KOPT-K1 (cell line): Measurements from ENCODE around the gene SMG1.
A peak's percentile ranks its signal among the peaks of the same experiment; 100 is the strongest.
"Not testable (repeated sequence)": the region's sequence is repeated elsewhere in the genome, so short reads cannot be mapped to it uniquely, and the experiment has no call there.

Source experiments
- H3K27ac ChIP-seq: fragments of 200-600 bp; sonication (generic); 2 replicates; pipeline ENCODE4 v1.5.1; 2016; ENCODE audit warnings: antibody characterized with exemption, mild to moderate bottlenecking, low read depth, low read length; ENCODE audit not compliant: poor library complexity, severe bottlenecking
- H3K36me3 ChIP-seq: fragments of 200-600 bp; sonication (generic); 2 replicates; pipeline ENCODE4 v1.5.1; 2017; ENCODE audit warnings: antibody characterized with exemption, mild to moderate bottlenecking, low read length, moderate library complexity; ENCODE audit not compliant: insufficient read depth
- H3K9me3 ChIP-seq: fragments of 200-600 bp; sonication (generic); 2 replicates; pipeline ENCODE4 v1.5.1; 2017; ENCODE audit warnings: antibody characterized with exemption, low read length, mild to moderate bottlenecking; ENCODE audit not compliant: insufficient read depth, poor library complexity, severe bottlenecking

The SMG1 gene

GRCh38 chr16:18908716-18909115 lies 17.5 kb downstream of the SMG1 start:
- H3K36me3 ChIP-seq, H3K27ac ChIP-seq, H3K9me3 ChIP-seq: not testable (repeated sequence)

- not testable (repeated sequence) for H3K27ac ChIP-seq, H3K36me3 ChIP-seq, H3K9me3 ChIP-seq
Observed at GRCh38 chr16:18902778-18903177, 23.4 kb downstream of the SMG1 start.

DNA sequence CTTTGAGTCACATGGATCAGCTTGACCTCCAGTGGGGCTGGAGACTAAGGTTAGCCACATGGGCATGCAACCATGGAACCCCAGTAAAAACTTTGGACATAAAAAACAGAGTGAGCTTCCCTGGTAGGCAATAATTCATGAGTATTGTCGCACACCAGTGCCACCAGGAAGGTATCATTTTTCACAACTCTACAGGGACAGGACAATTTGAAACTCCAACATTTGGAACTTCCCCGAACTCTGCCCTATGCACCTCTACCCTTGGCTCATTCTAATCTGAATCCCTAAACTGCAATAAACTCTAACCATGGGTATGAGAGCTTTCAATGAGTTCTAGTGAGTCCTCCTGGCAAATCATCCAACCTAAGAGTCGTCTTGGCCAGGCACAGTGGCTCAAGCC lies 24.2 kb downstream of the SMG1 start:
- not testable (repeated sequence) for H3K27ac ChIP-seq, H3K9me3 ChIP-seq, H3K36me3 ChIP-seq

- H3K9me3 ChIP-seq, H3K27ac ChIP-seq, H3K36me3 ChIP-seq: not testable (repeated sequence)
Observed at GRCh38 chr16:18901194-18901593, 25.0 kb downstream of the SMG1 start.

- not testable (repeated sequence) for H3K9me3 ChIP-seq, H3K27ac ChIP-seq
- peaks cover 55% of the 10 kb centered on the region for H3K36me3 ChIP-seq
Observed at GRCh38 chr16:18884456-18884855, 41.8 kb downstream of the SMG1 start.

- peaks cover 73% of the 10 kb centered on the region for H3K36me3 ChIP-seq
Observed at GRCh38 chr16:18877734-18878133, 48.5 kb downstream of the SMG1 start.

GRCh38 chr16:18877259-18877658 lies 48.9 kb downstream of the SMG1 start:
- peaks cover 74% of the 10 kb centered on the region for H3K36me3 ChIP-seq
- not testable (repeated sequence) for H3K9me3 ChIP-seq, H3K27ac ChIP-seq

More at GRCh38 chr16:18877734-18878133, 48.5 kb downstream of the SMG1 start:
- H3K27ac ChIP-seq, H3K9me3 ChIP-seq: not testable (repeated sequence)

DNA sequence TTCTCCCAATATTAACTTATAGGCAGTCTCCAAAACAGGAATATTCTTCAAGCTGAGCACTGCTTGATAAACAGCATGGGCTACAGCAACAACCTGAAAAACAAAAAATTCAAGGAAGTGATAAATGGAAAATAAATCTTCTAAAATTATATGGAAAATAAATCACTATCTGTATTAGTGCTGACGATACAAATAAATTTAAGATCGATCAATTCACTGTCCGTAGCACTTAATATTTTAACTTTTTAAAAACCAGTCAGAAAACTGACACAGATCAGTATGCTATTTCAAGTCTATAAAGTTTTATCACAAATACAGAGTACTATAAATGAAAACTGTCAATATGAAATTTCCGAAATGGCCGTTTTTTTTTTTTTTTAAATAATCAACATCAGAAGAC lies 49.9 kb downstream of the SMG1 start:
- H3K36me3 ChIP-seq: peaks cover 72% of the 10 kb centered on the region
- H3K27ac ChIP-seq, H3K9me3 ChIP-seq: not testable (repeated sequence)

DNA sequence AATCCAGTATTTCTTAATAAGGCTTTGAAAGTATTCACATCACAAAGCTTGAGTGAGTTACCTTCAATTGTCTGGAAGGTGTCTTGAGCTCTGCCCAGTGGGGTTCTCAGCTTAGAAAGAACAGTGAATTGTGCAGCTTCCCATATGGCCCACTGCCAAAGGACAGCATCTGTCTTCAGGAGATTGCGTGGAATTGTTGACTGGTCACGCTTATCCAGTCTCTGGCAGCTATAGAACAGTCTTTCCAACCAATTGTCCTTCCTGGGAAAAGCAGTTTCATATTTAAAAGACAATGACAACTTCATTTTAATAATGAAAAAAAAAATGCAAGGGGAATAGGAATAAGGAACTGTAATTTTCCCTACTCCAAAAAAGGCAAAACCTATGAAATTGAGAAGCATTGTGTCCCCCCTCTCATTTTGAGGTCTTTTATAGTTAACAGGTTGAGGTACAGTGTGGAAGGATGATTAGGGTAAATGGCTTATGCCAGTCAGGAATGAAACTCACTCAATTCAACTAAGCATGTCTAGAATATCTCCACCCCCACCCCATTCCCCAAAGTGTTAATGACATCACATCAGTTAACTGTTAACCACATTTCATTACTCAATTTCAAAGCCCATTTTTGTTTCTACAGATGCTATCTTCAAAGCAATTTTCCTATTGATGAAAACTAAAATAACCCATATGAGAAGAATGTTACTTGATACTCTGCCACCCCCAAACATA lies 57.0 kb downstream of the SMG1 start:
- Histone ChIP-seq H3K36me3 (peaks cover 81% of the 10 kb centered on the region), H3K27ac (peak overlapping the region; percentile 0)
- not testable (repeated sequence) for H3K9me3 ChIP-seq

GRCh38 chr16:18866277-18866823 lies 59.9 kb downstream of the SMG1 start:
- not testable (repeated sequence) for H3K9me3 ChIP-seq, H3K27ac ChIP-seq
- peaks cover 80% of the 10 kb centered on the region for H3K36me3 ChIP-seq

DNA sequence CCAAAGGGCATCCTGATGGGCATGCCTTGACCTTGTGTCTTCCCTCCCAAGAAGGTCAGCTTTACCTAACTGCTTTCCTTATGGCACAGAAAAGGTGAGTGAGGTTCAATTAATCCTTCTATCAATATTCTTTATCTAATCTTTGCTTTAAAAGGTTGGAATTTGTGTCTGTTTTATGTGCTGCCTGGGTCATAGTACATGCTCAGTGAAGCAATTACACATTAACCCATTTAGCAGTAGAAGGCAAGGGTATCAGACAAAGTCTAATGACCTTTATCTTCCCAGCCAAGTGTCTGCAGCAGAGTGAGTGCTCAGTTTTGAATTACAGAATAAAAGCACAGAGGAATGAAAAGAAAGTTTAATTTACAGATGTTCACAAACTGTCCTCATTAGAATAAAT lies 63.3 kb downstream of the SMG1 start:
- H3K36me3 ChIP-seq: peaks cover 72% of the 10 kb centered on the region
- H3K9me3 ChIP-seq, H3K27ac ChIP-seq: not testable (repeated sequence)

GRCh38 chr16:18855196-18855595 lies 71.0 kb downstream of the SMG1 start:
- Histone ChIP-seq H3K27ac (no peak overlapping the region), H3K36me3 (peaks cover 94% of the 10 kb centered on the region), H3K9me3 (no peaks in the 10 kb centered on the region)

DNA sequence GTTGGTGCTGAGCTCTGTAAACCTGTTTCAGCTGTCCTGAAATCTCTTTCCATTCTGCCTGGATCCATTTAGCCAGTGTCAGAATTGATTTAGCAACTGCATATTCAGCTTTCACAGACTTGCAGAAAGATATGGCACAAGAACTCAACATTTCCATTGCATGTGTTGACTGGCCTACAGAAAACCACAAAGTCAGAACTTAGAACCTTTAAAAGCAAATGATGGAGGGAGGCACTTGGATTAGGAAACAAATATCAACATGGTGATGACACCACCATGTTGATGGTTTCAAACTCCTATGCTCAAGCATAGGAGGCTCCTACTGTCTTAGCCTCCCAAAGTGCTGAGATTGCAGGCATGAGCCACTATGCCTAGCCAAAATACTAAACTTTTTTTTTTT lies 72.5 kb downstream of the SMG1 start:
- no peak overlapping the region for H3K27ac ChIP-seq
- peaks cover 98% of the 10 kb centered on the region for H3K36me3 ChIP-seq
- no peaks in the 10 kb centered on the region for H3K9me3 ChIP-seq

GRCh38 chr16:18852647-18853046 lies 73.6 kb downstream of the SMG1 start:
- Histone ChIP-seq H3K9me3 (no peaks in the 10 kb centered on the region), H3K36me3 (peaks cover 100% of the 10 kb centered on the region), H3K27ac (no peak overlapping the region)

GRCh38 chr16:18846416-18846815 lies 79.8 kb downstream of the SMG1 start:
- Histone ChIP-seq H3K36me3 (peaks cover 100% of the 10 kb centered on the region), H3K27ac (no peak overlapping the region), H3K9me3 (no peaks in the 10 kb centered on the region)

GRCh38 chr16:18842565-18842964 lies 83.6 kb downstream of the SMG1 start:
- Histone ChIP-seq H3K27ac (no peak overlapping the region), H3K9me3 (no peaks in the 10 kb centered on the region), H3K36me3 (peaks cover 100% of the 10 kb centered on the region)
